ENCODE data around the gene ARHGEF37. TPM values are rescaled to one million over a fixed set of nuclear protein-coding genes. Genes with fewer than 3 reads are reported as not detected.

Gene ARHGEF37
- total and polyA plus RNA-seq, 2 of the 8 experiments (the other 6 are each of a cell fraction or from before 2014, with no cell fraction given), result 0.21 to 0.48 TPM

- no peak overlapping the region for H3K9ac ChIP-seq (replicated peaks in 1 of 4; ENCODE audit: extremely low read depth in 1 of 4, low read depth in 3 of 4, low read length in 3 of 4)
- H3K4me1 ChIP-seq (replicated peaks in 1 of 4; ENCODE audit: control insufficient read depth in 3 of 4, insufficient read depth in 4 of 4, low read length in 3 of 4), result no peaks in the 10 kb centered on the region; a peak in 1 of 7 replicates
- no peak overlapping the region for H2BK5ac ChIP-seq (ENCODE audit: low read depth, low read length)
- H4K20me1 ChIP-seq (replicated peaks in 1 of 2; ENCODE audit: control insufficient read depth in 1 of 2, insufficient read depth in 2 of 2, low read length in 2 of 2), result no peaks in the 10 kb centered on the region
- no peak overlapping the region for H3K4me2 ChIP-seq (ENCODE audit: insufficient read depth in 1 of 2, low read depth in 2 of 2, low read length in 2 of 2)
- no peak overlapping the region for H2AK5ac ChIP-seq (ENCODE audit: low read depth, low read length)
- H4K8ac ChIP-seq (ENCODE audit: extremely low read depth, insufficient read depth, low read length), result no peak overlapping the region
- H2BK15ac ChIP-seq (ENCODE audit: low read length), result no peak overlapping the region
- peaks cover 0 to 6% of the 10 kb centered on the region in 2 experiments; a peak in 2 of 4 replicates for H3K9me3 ChIP-seq (ENCODE audit: insufficient read depth in 2 of 2, low read depth in 1 of 2, low read length in 1 of 2)
- no peak for DNase-seq (ENCODE audit: low read depth in 1 of 2, low spot score in 2 of 2)
- H2BK120ac ChIP-seq (replicated peaks; ENCODE audit: low read depth, low read length), result no peak overlapping the region
- no peak overlapping the region for H2BK12ac ChIP-seq (ENCODE audit: low read depth, low read length)
- CTCF ChIA-PET (ENCODE audit: partially characterized antibody), result interaction anchor here (0.9 kb wide), 1 partner anchor 100 kb away, joined by 4 read pairs; no protein-coding TSS in a partner anchor
- H3K36me3 ChIP-seq (ENCODE audit: control insufficient read depth in 2 of 4, insufficient read depth in 4 of 4, low read length in 3 of 4), result no peaks in the 10 kb centered on the region
- H3K23ac ChIP-seq (ENCODE audit: insufficient read length), result no peak overlapping the region
- no peak overlapping the region for H2AFZ ChIP-seq (ENCODE audit: low read length)
- H3K23me2 ChIP-seq (ENCODE audit: low read depth, low read length), result no peaks in the 10 kb centered on the region
- no peaks in the 10 kb centered on the region for H3K79me1 ChIP-seq (ENCODE audit: low read depth, low read length)
- POLR2A ChIA-PET (ENCODE audit: partially characterized antibody), result no interaction called here
- H3K27ac ChIP-seq (ENCODE audit: low read depth, low read length), result no peak overlapping the region
- no peak overlapping the region for H4K91ac ChIP-seq (replicated peaks; ENCODE audit: insufficient read length, low read length)
- no peak for TF ChIP-seq KDM1A (IDR thresholded peaks at IDR 0.05; ENCODE audit: borderline replicate concordance, low read length)
- TF ChIP-seq FOSL1 (IDR thresholded peaks at IDR 0.05; ENCODE audit: insufficient read depth, low read depth, low read length), result no peak
- no peak for TF ChIP-seq SIRT6 (IDR thresholded peaks at IDR 0.05; ENCODE audit: low read length)
- TF ChIP-seq TBP (IDR thresholded peaks at IDR 0.05; ENCODE audit: low read depth, low read length), result no peak
- TF ChIP-seq HDAC2 (IDR thresholded peaks at IDR 0.05; ENCODE audit: borderline replicate concordance in 1 of 2, low read depth in 2 of 2, low read length in 2 of 2), result no peak
- TF ChIP-seq ATF2 (IDR thresholded peaks at IDR 0.05; ENCODE audit: low read length), result no peak
- TF ChIP-seq KDM5A (IDR thresholded peaks at IDR 0.05; ENCODE audit: low read length), result no peak
- no peak for TF ChIP-seq SIN3A (conservative IDR thresholded peaks at IDR 0.05 in 1 of 2, IDR thresholded peaks at IDR 0.05 in 1 of 2; ENCODE audit: low read depth in 1 of 2, low read length in 2 of 2)
- H2BK20ac ChIP-seq (ENCODE audit: low read length), result no peak overlapping the region
- H3K14ac ChIP-seq (ENCODE audit: insufficient read length), result no peak overlapping the region
- H4K5ac ChIP-seq (ENCODE audit: insufficient read length, low read depth, low read length), result no peak overlapping the region
- no peak for FAIRE-seq
- WGBS, 2 experiments (ENCODE audit: extremely low coverage in 1 of 2, insufficient coverage in 1 of 2, insufficient read length in 1 of 2, insufficient replicate concordance in 2 of 2, low coverage in 1 of 2, low lambda C conversion rate in 2 of 2, missing lambda C conversion rate in 1 of 2), result 62% methylated on average over 3 of the region's 3 CpGs; no CpG with 5 or more reads in 1 of the 2 experiments
- H3K79me2 ChIP-seq (ENCODE audit: control insufficient read depth in 1 of 2, insufficient read depth in 2 of 2, low read length in 2 of 2), result no peaks in the 10 kb centered on the region
- no peak overlapping the region for H3K4ac ChIP-seq (replicated peaks; ENCODE audit: insufficient read length, low read depth, low read length)
- no peak overlapping the region for H3K56ac ChIP-seq (replicated peaks; ENCODE audit: insufficient read length, low read depth, low read length)
- no peaks in the 10 kb centered on the region for H3K27me3 ChIP-seq (replicated peaks in 1 of 4; ENCODE audit: control insufficient read depth in 3 of 4, extremely low read depth in 1 of 4, insufficient read depth in 3 of 4, low read length in 3 of 4)
- H3K18ac ChIP-seq (ENCODE audit: extremely low read depth, low read length), result no peak overlapping the region
- no peak overlapping the region for H3K4me3 ChIP-seq (ENCODE audit: extremely low read depth in 1 of 4, insufficient read depth in 2 of 4, low read depth in 3 of 4, low read length in 4 of 4)
These were observed 93.4 kb downstream of the ARHGEF37 start for GRCh38 chr5:149674686-149675085.
